ENCODE measurements around the gene MIB2. TPM values are rescaled to one million over a fixed set of nuclear protein-coding genes. Genes with fewer than 3 reads are reported as not detected.
"Not testable (repeated sequence)": the region's sequence is repeated elsewhere in the genome, so short reads cannot be mapped to it uniquely, and the experiment has no call there.

Gene MIB2
- polyA plus RNA-seq, 1 of the 3 experiments (the other 2 are of a cell fraction) = 45.4 TPM

- H3K9ac ChIP-seq; DNase-seq; H3K27me3 ChIP-seq (ENCODE audit: insufficient read depth); H3K27ac ChIP-seq (ENCODE audit: low read depth in 2 of 2, low read length in 1 of 2); H3K4me2 ChIP-seq; H3K4me1 ChIP-seq (ENCODE audit: control insufficient read depth in 1 of 2, insufficient read depth in 2 of 2, low read depth in 1 of 2, low read length in 1 of 2); POLR2A ChIA-PET; H3K79me2 ChIP-seq (ENCODE audit: insufficient read depth); H3K4me3 ChIP-seq (ENCODE audit: low read depth in 2 of 2, low read length in 1 of 2); H4K20me1 ChIP-seq (ENCODE audit: insufficient read depth); H3F3A ChIP-seq (replicated peaks; ENCODE audit: insufficient read depth); H2AFZ ChIP-seq (ENCODE audit: low read depth); CTCF ChIA-PET; H3K9me3 ChIP-seq; H3K9me2 ChIP-seq: not testable (repeated sequence)
- peaks cover 5 to 19% of the 10 kb centered on the region in 2 experiments for H3K36me3 ChIP-seq (replicated peaks in 1 of 2; ENCODE audit: control insufficient read depth in 1 of 2, insufficient read depth in 2 of 2, low read length in 1 of 2)
- WGBS (ENCODE audit: low lambda C conversion rate) = 78% methylated on average over 4 of the region's 5 CpGs
Observed at GRCh38 chr1:1646326-1646725, 31.0 kb downstream of the MIB2 start.

- H3K79me2 ChIP-seq (ENCODE audit: insufficient read depth); H3K4me2 ChIP-seq; H3K9ac ChIP-seq; H3K4me3 ChIP-seq (ENCODE audit: low read depth in 2 of 2, low read length in 1 of 2); H3K27me3 ChIP-seq (ENCODE audit: insufficient read depth); H3K9me3 ChIP-seq; H3K4me1 ChIP-seq (ENCODE audit: control insufficient read depth in 1 of 2, insufficient read depth in 2 of 2, low read depth in 1 of 2, low read length in 1 of 2); DNase-seq; POLR2A ChIA-PET; H3K27ac ChIP-seq (ENCODE audit: low read depth in 2 of 2, low read length in 1 of 2); H3F3A ChIP-seq (replicated peaks; ENCODE audit: insufficient read depth); H4K20me1 ChIP-seq (ENCODE audit: insufficient read depth); CTCF ChIA-PET; H2AFZ ChIP-seq (ENCODE audit: low read depth); H3K9me2 ChIP-seq: not testable (repeated sequence)
- 96% methylated on average over 17 of the region's 17 CpGs for WGBS (ENCODE audit: low lambda C conversion rate)
- H3K36me3 ChIP-seq (replicated peaks in 1 of 2; ENCODE audit: control insufficient read depth in 1 of 2, insufficient read depth in 2 of 2, low read length in 1 of 2) = peaks cover 16 to 31% of the 10 kb centered on the region in 2 experiments
Observed at GRCh38 chr1:1647567-1648241, 32.4 kb downstream of the MIB2 start.

- H3K36me3 ChIP-seq (replicated peaks in 1 of 2; ENCODE audit: control insufficient read depth in 1 of 2, insufficient read depth in 2 of 2, low read length in 1 of 2) = peaks cover 19 to 31% of the 10 kb centered on the region in 2 experiments
- H3K4me2 ChIP-seq; H3K4me1 ChIP-seq (ENCODE audit: control insufficient read depth in 1 of 2, insufficient read depth in 2 of 2, low read depth in 1 of 2, low read length in 1 of 2); CTCF ChIA-PET; H3K9me3 ChIP-seq; H4K20me1 ChIP-seq (ENCODE audit: insufficient read depth); H3K27me3 ChIP-seq (ENCODE audit: insufficient read depth); H3K9ac ChIP-seq; DNase-seq; H3K79me2 ChIP-seq (ENCODE audit: insufficient read depth); H2AFZ ChIP-seq (ENCODE audit: low read depth); POLR2A ChIA-PET; H3K9me2 ChIP-seq; H3F3A ChIP-seq (replicated peaks; ENCODE audit: insufficient read depth); H3K4me3 ChIP-seq (ENCODE audit: low read depth in 2 of 2, low read length in 1 of 2); H3K27ac ChIP-seq (ENCODE audit: low read depth in 2 of 2, low read length in 1 of 2): not testable (repeated sequence)
- 92% methylated on average over 11 of the region's 11 CpGs for WGBS (ENCODE audit: low lambda C conversion rate)
Observed at GRCh38 chr1:1648265-1648664, 33.0 kb downstream of the MIB2 start.

- H3K27me3 ChIP-seq (ENCODE audit: insufficient read depth); H3K9me3 ChIP-seq; H4K20me1 ChIP-seq (ENCODE audit: insufficient read depth); H3K9me2 ChIP-seq; CTCF ChIA-PET; POLR2A ChIA-PET; H3F3A ChIP-seq (replicated peaks; ENCODE audit: insufficient read depth); H3K4me1 ChIP-seq (ENCODE audit: control insufficient read depth in 1 of 2, insufficient read depth in 2 of 2, low read depth in 1 of 2, low read length in 1 of 2): not testable (repeated sequence)
- Histone ChIP-seq H3K4me3 (ENCODE audit: low read depth in 2 of 2, low read length in 1 of 2) (peak within 1 kb of the TSS; percentile 64 to 73), H3K4me2 (peak within 1 kb of the TSS; percentile 47; the same call in 1 of the 2 replicates), H3K36me3 (replicated peaks in 1 of 2; ENCODE audit: control insufficient read depth in 1 of 2, insufficient read depth in 2 of 2, low read length in 1 of 2) (peaks cover 18 to 29% of the 10 kb centered on the region in 2 experiments), H3K9ac (peak within 1 kb of the TSS; percentile 85), H3K79me2 (ENCODE audit: insufficient read depth) (peaks cover 34% of the 10 kb centered on the region), H2AFZ (ENCODE audit: low read depth) (peak within 1 kb of the TSS; percentile 70), H3K27ac (ENCODE audit: low read depth in 2 of 2, low read length in 1 of 2) (peak within 1 kb of the TSS; percentile 99)
- WGBS (ENCODE audit: low lambda C conversion rate) = 0% methylated on average over 10 of the region's 96 CpGs
- TF ChIP-seq CTCF (IDR thresholded peaks at IDR 0.05) (peak; percentile 40), TAF1 (IDR thresholded peaks at IDR 0.05; ENCODE audit: borderline replicate concordance, low read depth, low read length) (0 out of 2 replicates have a peak, but pooled peaks have one; percentile 36), GABPA (IDR thresholded peaks at IDR 0.05; ENCODE audit: low read depth) (peak; percentile 81), NFIC (IDR thresholded peaks at IDR 0.05; ENCODE audit: borderline replicate concordance) (0 out of 2 replicates have a peak, but pooled peaks have one; percentile 4), ELF1 (IDR thresholded peaks at IDR 0.05) (peak; percentile 90), MXI1 (IDR thresholded peaks at IDR 0.05; ENCODE audit: low read depth, low read length) (peak; percentile 26; the same call in 1 of the 2 replicates), ZBTB33 (IDR thresholded peaks at IDR 0.05; ENCODE audit: borderline replicate concordance, low read depth) (peak; percentile 55; the same call in 1 of the 2 replicates), NRF1 (IDR thresholded peaks at IDR 0.05; ENCODE audit: low read depth, low read length) (peak; percentile 32; the same call in 1 of the 2 replicates), MAX (IDR thresholded peaks at IDR 0.05; ENCODE audit: low read depth) (0 out of 2 replicates have a peak, but pooled peaks have one; percentile 13)
- DNase-seq = peak; percentile 91
Observed at GRCh38 chr1:1658583-1659549, 43.6 kb downstream of the MIB2 start, which contains the start of gene CDK11B. TSS of gene CDK11B (minus strand) at chr1:1659004. CDS start at chr1:1657485, 1,519 bp downstream.

All from SK-N-SH (cell line).